Lower lobe of right lung (tissue), 2 donors: ENCODE results near the gene CDCP2. TPM values are rescaled to one million over a fixed set of nuclear protein-coding genes. Genes with fewer than 3 reads are reported as not detected.

Source experiments
- ATAC-seq, 2 donors: fragments of 200-7000 bp; cut with Tn5 transposase; one replicate each; pipeline ENCODE4 v1.9.1; 2020 to 2022; ENCODE audit warnings: mild to moderate bottlenecking in 2 of 2, moderate library complexity in 2 of 2
- DNase-seq: peaks from one replicate; pipeline ENCODE4 v3.0.0-alpha.2; 2020
- H3K27ac ChIP-seq: fragments of 200-600 bp; one replicate; pipeline ENCODE4 v1.8.0; 2022
- H3K27me3 ChIP-seq: fragments of 200-600 bp; one replicate; pipeline ENCODE4 v1.8.0; 2022; ENCODE audit warnings: low read depth
- H3K36me3 ChIP-seq: fragments of 200-600 bp; one replicate; pipeline ENCODE4 v1.8.0; 2022; ENCODE audit warnings: mild to moderate bottlenecking
- H3K4me1 ChIP-seq: fragments of 200-600 bp; one replicate; pipeline ENCODE4 v1.8.0; 2022
- H3K4me3 ChIP-seq: fragments of 200-600 bp; one replicate; pipeline ENCODE4 v1.8.0; 2022; ENCODE audit warnings: mild to moderate bottlenecking
- H3K9me3 ChIP-seq: fragments of 200-600 bp; one replicate; pipeline ENCODE4 v1.8.0; 2022
- intact Hi-C: fragments of 100-400 bp; cut with DNase I; formaldehyde crosslinking; loops from one replicate; pipeline ENCODE4 v1.11.0; 2022
- total RNA-seq: library from RNA; stranded (reverse); fragmentation: NEBNext Ultra II Directional; extraction: Animal tissue kit (Norgen Biotek cat#: 25700); gene quantifications from one replicate; pipeline ENCODE4 v1.2.1, GENCODE V29; 2021
- TF ChIP-seq, protein P1 (sequence below): fragments of 200-600 bp; IDR thresholded peaks from one replicate; pipeline ENCODE4 v1.8.0; 2022; ENCODE audit warnings: antibody characterized with exemption, mild to moderate bottlenecking
- donor health status: DM: no; HTN: yes; CAD: no; lungs with severe emphysema.

Gene CDCP2
- total RNA-seq, 1 donor from 2014 or later, result not detected

DNA sequence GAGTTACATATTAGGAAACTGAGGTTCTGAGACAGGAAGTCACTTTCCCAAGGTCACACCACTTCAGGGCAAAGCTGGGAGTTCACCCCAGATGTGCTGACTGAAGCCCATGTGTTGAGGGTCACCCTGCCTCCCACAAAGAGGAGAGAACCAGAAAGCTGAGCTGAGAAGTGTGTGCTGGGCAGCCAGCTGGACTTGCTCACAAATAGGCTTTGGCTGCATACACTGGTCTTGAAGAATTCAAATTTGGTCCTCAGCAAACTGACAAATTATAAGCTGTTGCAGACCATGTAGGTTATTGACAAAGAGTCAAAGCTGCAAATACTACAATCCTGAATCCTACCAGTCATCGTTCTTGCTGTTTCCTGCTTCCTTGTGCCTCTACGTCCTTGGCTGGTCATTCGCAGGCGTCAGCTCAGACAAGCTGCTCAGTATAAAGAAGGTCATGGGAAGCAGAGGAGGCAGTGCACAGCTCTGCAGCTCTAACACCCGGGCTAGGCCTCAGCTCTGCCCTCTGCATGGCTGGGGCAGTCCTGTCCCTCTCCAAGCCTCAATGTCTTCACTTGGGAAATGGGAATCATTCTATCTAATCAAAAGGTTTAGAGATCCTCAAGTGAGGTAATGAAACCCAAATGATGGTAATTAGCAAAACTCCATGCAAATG, 40.0 kb downstream of the CDCP2 start:
- Histone ChIP-seq H3K36me3 (no peaks in the 10 kb centered on the region), H3K4me1 (no peaks in the 10 kb centered on the region), H3K27me3 (no peaks in the 10 kb centered on the region), H3K9me3 (no peaks in the 10 kb centered on the region), H3K4me3 (no peak overlapping the region), H3K27ac (no peak overlapping the region)
- TF ChIP-seq, protein P1, sequence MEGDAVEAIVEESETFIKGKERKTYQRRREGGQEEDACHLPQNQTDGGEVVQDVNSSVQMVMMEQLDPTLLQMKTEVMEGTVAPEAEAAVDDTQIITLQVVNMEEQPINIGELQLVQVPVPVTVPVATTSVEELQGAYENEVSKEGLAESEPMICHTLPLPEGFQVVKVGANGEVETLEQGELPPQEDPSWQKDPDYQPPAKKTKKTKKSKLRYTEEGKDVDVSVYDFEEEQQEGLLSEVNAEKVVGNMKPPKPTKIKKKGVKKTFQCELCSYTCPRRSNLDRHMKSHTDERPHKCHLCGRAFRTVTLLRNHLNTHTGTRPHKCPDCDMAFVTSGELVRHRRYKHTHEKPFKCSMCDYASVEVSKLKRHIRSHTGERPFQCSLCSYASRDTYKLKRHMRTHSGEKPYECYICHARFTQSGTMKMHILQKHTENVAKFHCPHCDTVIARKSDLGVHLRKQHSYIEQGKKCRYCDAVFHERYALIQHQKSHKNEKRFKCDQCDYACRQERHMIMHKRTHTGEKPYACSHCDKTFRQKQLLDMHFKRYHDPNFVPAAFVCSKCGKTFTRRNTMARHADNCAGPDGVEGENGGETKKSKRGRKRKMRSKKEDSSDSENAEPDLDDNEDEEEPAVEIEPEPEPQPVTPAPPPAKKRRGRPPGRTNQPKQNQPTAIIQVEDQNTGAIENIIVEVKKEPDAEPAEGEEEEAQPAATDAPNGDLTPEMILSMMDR, result no peak
- DNase-seq (no peak), ATAC-seq (no peak)
- intact Hi-C loops, result no loop called here

DNA sequence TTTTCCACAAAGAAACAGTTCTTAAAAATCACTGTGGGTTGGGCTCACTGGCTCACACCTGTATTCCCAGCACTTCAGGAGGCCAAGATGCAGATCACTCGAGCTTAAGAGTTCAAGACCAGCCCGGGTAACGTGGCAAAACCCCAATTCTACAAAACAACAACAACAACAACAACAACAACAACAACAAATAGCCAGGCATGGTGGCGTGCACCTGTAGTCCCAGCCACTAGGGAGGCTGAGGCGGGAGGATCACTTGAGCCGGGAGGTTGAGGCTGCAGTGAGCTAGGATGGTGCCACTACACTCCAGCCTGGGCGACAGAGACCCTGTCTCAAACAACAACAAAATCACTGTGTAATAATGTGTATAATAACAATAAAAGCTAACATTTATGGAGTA, 40.8 kb downstream of the CDCP2 start:
- H3K9me3 ChIP-seq, result no peaks in the 10 kb centered on the region
- H3K27me3 ChIP-seq, result no peaks in the 10 kb centered on the region
- DNase-seq (no peak), ATAC-seq (no peak)
- intact Hi-C loops, result no loop called here
- no peaks in the 10 kb centered on the region for H3K4me1 ChIP-seq
- no peak overlapping the region for H3K4me3 ChIP-seq
- H3K27ac ChIP-seq, result no peak overlapping the region
- TF ChIP-seq, protein P1, result no peak
- H3K36me3 ChIP-seq, result no peaks in the 10 kb centered on the region

DNA sequence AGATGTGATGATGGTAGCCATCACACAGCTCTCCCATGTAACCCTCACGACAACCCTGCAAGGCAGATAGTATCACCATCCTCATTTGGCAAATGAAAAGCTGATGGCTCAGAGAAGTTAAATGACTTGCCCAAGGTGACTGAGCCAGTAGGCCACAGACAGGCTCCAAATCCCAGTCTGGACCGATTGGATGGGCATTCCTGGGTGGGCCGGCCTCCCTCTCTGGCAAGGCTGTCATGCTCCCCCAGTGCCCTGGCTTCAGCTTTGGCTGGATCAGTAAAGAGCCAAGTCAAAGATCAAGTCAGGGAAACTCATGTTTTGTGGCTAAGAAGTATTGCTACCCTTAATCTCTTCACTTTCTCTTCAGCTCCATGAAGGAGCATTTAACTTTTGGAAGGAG, 41.2 kb downstream of the CDCP2 start:
- no peaks in the 10 kb centered on the region for H3K9me3 ChIP-seq
- intact Hi-C loops, result no loop called here
- H3K4me1 ChIP-seq, result no peaks in the 10 kb centered on the region
- no peaks in the 10 kb centered on the region for H3K27me3 ChIP-seq
- ATAC-seq (no peak), DNase-seq (no peak)
- TF ChIP-seq, protein P1, result no peak
- no peak overlapping the region for H3K4me3 ChIP-seq
- H3K36me3 ChIP-seq, result no peaks in the 10 kb centered on the region
- no peak overlapping the region for H3K27ac ChIP-seq

DNA sequence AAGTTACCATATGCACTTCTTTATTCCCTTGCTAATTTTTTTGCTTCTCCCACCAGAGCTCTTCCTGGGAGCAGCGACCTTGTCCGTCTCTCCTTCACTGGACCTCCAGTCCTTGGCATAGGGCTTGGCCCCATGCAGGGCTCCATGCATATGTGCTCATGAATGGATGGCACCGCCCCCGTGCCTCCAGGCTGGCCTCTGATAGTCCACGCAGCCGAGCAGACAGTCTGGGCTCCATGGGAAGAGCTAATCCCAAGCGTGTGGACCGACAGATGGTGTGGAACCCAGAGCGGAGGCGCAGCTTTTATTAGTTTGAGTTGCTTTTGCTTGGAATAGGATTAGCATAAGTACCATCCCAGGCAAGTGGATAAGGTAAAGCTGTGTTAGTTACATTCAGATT, 41.8 kb downstream of the CDCP2 start:
- intact Hi-C loops, result no loop called here

DNA sequence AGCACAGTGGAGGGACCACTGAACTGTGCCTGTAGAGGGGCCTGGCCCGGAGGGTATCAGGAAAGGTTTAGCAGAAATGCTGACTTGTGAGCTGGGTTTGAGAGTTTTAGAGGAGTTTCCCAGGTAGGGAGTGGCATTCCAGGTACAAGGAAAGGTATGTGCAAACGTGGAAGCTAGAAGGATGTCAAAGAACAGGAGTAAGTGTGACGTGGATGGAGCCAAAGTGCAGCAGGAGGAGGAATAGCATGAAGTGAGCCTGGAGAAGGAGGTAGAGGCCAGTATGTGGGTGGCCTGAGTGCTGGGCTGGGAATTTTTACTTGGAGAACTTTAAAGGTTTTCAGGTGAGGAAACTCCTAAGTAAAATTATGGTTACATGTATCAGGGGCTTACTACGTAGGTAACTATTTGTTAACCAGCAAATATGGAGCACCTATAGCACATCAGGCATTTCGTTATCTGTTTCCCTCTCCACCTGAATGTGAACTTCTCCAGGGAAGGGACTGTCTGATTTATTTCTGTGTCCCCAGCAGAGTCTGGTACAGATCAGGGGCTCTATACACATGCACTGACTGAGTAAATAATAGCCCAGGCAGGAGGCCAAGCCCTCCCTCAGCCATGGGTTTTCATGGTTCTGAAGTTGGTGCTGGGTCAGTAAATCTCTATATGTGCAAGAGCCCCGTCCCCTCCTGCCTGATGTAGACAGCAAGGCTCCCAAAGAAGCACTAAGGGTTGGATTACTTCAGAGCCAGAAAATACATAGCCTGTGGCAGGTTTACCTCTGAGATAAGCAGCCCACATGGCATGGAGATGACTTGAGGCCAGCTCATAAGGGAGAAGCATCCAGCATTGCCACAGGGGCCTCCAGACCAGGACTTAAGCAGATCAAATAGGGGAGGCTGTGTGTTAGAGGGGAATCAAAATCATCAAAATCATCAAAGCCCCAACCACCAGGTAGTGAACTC, 43.4 kb downstream of the CDCP2 start:
- Histone ChIP-seq H3K4me3 (no peak overlapping the region), H3K4me1 (no peaks in the 10 kb centered on the region), H3K36me3 (no peaks in the 10 kb centered on the region), H3K9me3 (no peaks in the 10 kb centered on the region), H3K27ac (no peak overlapping the region), H3K27me3 (no peaks in the 10 kb centered on the region)
- TF ChIP-seq, protein P1, result no peak
- intact Hi-C loops, result no loop called here
- no peak for ATAC-seq
- no peak for DNase-seq

More for the DNA sequence above, 41.8 kb downstream of the CDCP2 start:
- no peaks in the 10 kb centered on the region for H3K9me3 ChIP-seq
- H3K36me3 ChIP-seq, result no peaks in the 10 kb centered on the region
- no peak for ATAC-seq
- H3K27ac ChIP-seq, result no peak overlapping the region
- no peak overlapping the region for H3K4me3 ChIP-seq
- H3K4me1 ChIP-seq, result no peaks in the 10 kb centered on the region
- H3K27me3 ChIP-seq, result no peaks in the 10 kb centered on the region
- TF ChIP-seq, protein P1, result no peak
- DNase-seq, result no peak
